HepG2 (cell line): ENCODE measurements around the gene HSPA6. TPM values are rescaled to one million over a fixed set of nuclear protein-coding genes. Genes with fewer than 3 reads are reported as not detected.
"Not testable (repeated sequence)": the region's sequence is repeated elsewhere in the genome, so short reads cannot be mapped to it uniquely, and the experiment has no call there.

Experiments
- ATAC-seq: fragments of 200-7000 bp; cut with Tn5 transposase; 3 replicates; pipeline ENCODE4 v1.9.1; 2020; ENCODE audit warnings: mild to moderate bottlenecking, moderate library complexity
- BruUV-seq: library from RNA; stranded (reverse); fragments of 400-500 nt; replicated peaks from 2 replicates; lab custom pipeline; 2021; lab: Mats Ljungman, UMichigan
- CTCF ChIA-PET: fragments of 300-600 bp; formaldehyde crosslinking; extraction: SDS; loops from one replicate; lab custom pipeline; 2021; ENCODE audit warnings: low total read pairs, inconsistent platforms, low intra/inter-chr PET ratio; lab: Yijun Ruan, JAX
- POLR2A ChIA-PET: fragments of 350-600 bp; sonication (Branson Sonifier 250); formaldehyde crosslinking; loops from one replicate; lab custom pipeline; 2020; ENCODE audit warnings: antibody characterized with exemption, inconsistent platforms; lab: Yijun Ruan, JAX
- DNase-seq: peaks from one replicate; pipeline ENCODE4 v3.0.0-alpha.2; 2015; ENCODE audit warnings: low spot score
- FAIRE-seq: peaks from 3 replicates; lab custom pipeline; 2011; peaks lifted over from hg19 to GRCh38; lab: Jason Lieb, UNC
- H2AFZ ChIP-seq: one replicate; pipeline ENCODE4 v1.6.1; 2011; ENCODE audit warnings: low read length, inconsistent platforms
- H3K27ac ChIP-seq: fragments of 300-600 bp; 3 replicates; pipeline ENCODE4 v1.8.0; 2011; ENCODE audit warnings: mixed run types, mild to moderate bottlenecking, mixed read lengths, low read length, inconsistent platforms; ENCODE audit not compliant: insufficient read depth; ENCODE audit errors: extremely low read length
- H3K27me3 ChIP-seq, 2 experiments: fragments of 200-600 bp in 1 of 2; 2 replicates in 1 of 2; 3 replicates in 1 of 2; pipeline versions ENCODE4 v1.6.0 to v1.8.0; 2011; ENCODE audit warnings: low read length in 2 of 2, mild to moderate bottlenecking in 2 of 2, moderate library complexity in 2 of 2, inconsistent platforms in 1 of 2; ENCODE audit not compliant: insufficient read depth in 2 of 2, control insufficient read depth in 1 of 2
- H3K36me3 ChIP-seq, 2 experiments: fragments of 200-600 bp in 1 of 2; replicated peaks in 1 of 2; 2 replicates in 1 of 2; 3 replicates in 1 of 2; pipeline versions ENCODE4 v1.5.1 to v1.8.0; 2011; ENCODE audit warnings: low read length in 2 of 2, inconsistent platforms in 1 of 2; ENCODE audit not compliant: insufficient read depth in 2 of 2, control insufficient read depth in 1 of 2
- H3K4me1 ChIP-seq: 2 replicates; pipeline ENCODE4 v1.5.1; 2012; ENCODE audit warnings: low read length, inconsistent platforms; ENCODE audit not compliant: insufficient read depth
- H3K4me2 ChIP-seq: 2 replicates; pipeline ENCODE4 v1.6.0; 2011; ENCODE audit warnings: low read depth, low read length, inconsistent platforms
- H3K4me3 ChIP-seq, 3 experiments: fragments of 200-600 bp in 1 of 3; sonication (generic), shearing (Covaris generic) in 1 of 3; replicated peaks in 1 of 3; 2 replicates each; pipeline ENCODE4 v1.5.1; 2011 to 2016; ENCODE audit warnings: low read length in 3 of 3, inconsistent platforms in 2 of 3, low read depth in 2 of 3, mild to moderate bottlenecking in 2 of 3, control low read depth in 1 of 3, mixed read lengths in 1 of 3; ENCODE audit not compliant: insufficient read depth in 1 of 3
- H3K79me2 ChIP-seq: one replicate; pipeline ENCODE4 v1.6.1; 2011; ENCODE audit warnings: low read length, inconsistent platforms; ENCODE audit not compliant: insufficient read depth
- H3K9ac ChIP-seq: 2 replicates; pipeline ENCODE4 v1.6.0; 2011; ENCODE audit warnings: mild to moderate bottlenecking, low read depth, low read length, inconsistent platforms; ENCODE audit not compliant: insufficient read depth
- H3K9me3 ChIP-seq: 2 replicates; pipeline ENCODE4 v1.5.1; 2012; ENCODE audit warnings: mild to moderate bottlenecking, low read length
- H4K20me1 ChIP-seq: 2 replicates; pipeline ENCODE4 v1.6.0; 2011; ENCODE audit warnings: inconsistent platforms, mild to moderate bottlenecking, low read length, moderate library complexity; ENCODE audit not compliant: insufficient read depth
- ADNP ChIP-seq: sonication (generic); formaldehyde crosslinking; IDR thresholded peaks from 2 replicates; pipeline ENCODE4 v1.4.0; 2020; ENCODE audit warnings: missing genetic modification reagents
- CBFB ChIP-seq: sonication (generic); formaldehyde crosslinking; IDR thresholded peaks from 2 replicates; pipeline ENCODE4 v1.4.0; 2020; ENCODE audit warnings: missing genetic modification reagents
- CBX2 ChIP-seq, 2 experiments: fragments of 200-600 bp in 1 of 2; sonication (generic); formaldehyde crosslinking in 1 of 2; IDR thresholded peaks; 2 replicates each; pipeline versions ENCODE4 v1.7.0 to v1.8.1; 2018 to 2022; ENCODE audit warnings: low read depth in 2 of 2, low read length in 1 of 2, mild to moderate bottlenecking in 1 of 2, missing genetic modification reagents in 1 of 2
- CBX5 ChIP-seq: sonication (generic); formaldehyde crosslinking; IDR thresholded peaks from 2 replicates; pipeline ENCODE4 v1.4.0; 2020; ENCODE audit warnings: missing genetic modification reagents, borderline replicate concordance
- GATAD2A ChIP-seq: IDR thresholded peaks from 2 replicates; pipeline ENCODE4 v1.6.1; 2016
- HDAC2 ChIP-seq: sonication (generic); formaldehyde crosslinking; IDR thresholded peaks from 2 replicates; pipeline ENCODE4 v1.4.0; 2020; ENCODE audit warnings: missing genetic modification reagents
- HOXA5 ChIP-seq: sonication (generic); formaldehyde crosslinking; IDR thresholded peaks from 2 replicates; pipeline ENCODE4 v1.4.0; 2020; ENCODE audit warnings: missing genetic modification reagents
- ISX ChIP-seq: sonication (generic); formaldehyde crosslinking; conservative IDR thresholded peaks from 2 replicates; pipeline ENCODE4 v1.5.0; 2020; ENCODE audit warnings: missing genetic modification reagents
- KLF12 ChIP-seq: sonication (generic); formaldehyde crosslinking; IDR thresholded peaks from 2 replicates; pipeline ENCODE4 v1.4.0; 2020; ENCODE audit warnings: missing genetic modification reagents, borderline replicate concordance
- KMT2B ChIP-seq: IDR thresholded peaks from 2 replicates; pipeline ENCODE4 v1.6.1; 2016; ENCODE audit warnings: missing genetic modification reagents, missing compliant biosample characterization
- MAFG ChIP-seq: sonication (generic); formaldehyde crosslinking; IDR thresholded peaks from 2 replicates; pipeline ENCODE4 v1.5.1; 2020; ENCODE audit warnings: mild to moderate bottlenecking, missing genetic modification reagents
- MAFK ChIP-seq, 2 experiments: IDR thresholded peaks in 1 of 2; conservative IDR thresholded peaks in 1 of 2; 2 replicates each; pipeline ENCODE4 v1.6.1; 2011; ENCODE audit warnings: improper control_type of control experiment in 2 of 2, low read length in 2 of 2
- MIXL1 ChIP-seq: IDR thresholded peaks from 2 replicates; pipeline ENCODE4 v1.6.1; 2016
- RCOR2 ChIP-seq: IDR thresholded peaks from 2 replicates; pipeline ENCODE4 v1.6.1; 2016; ENCODE audit warnings: missing biosample characterization, missing genetic modification reagents
- SALL1 ChIP-seq: sonication (generic); formaldehyde crosslinking; IDR thresholded peaks from 2 replicates; pipeline ENCODE4 v1.8.0; 2022; ENCODE audit warnings: mild to moderate bottlenecking, missing genetic modification reagents
- ZBTB7B ChIP-seq: sonication (generic); formaldehyde crosslinking; IDR thresholded peaks from 2 replicates; pipeline ENCODE4 v1.4.0; 2020; ENCODE audit warnings: missing genetic modification reagents
- ZEB1 ChIP-seq: IDR thresholded peaks from 2 replicates; pipeline ENCODE4 v1.6.1; 2012; ENCODE audit warnings: mild to moderate bottlenecking, low read depth, inconsistent platforms; ENCODE audit not compliant: insufficient replicate concordance
- ZFP1 ChIP-seq: IDR thresholded peaks from 2 replicates; pipeline ENCODE4 v1.6.1; 2016
- ZMAT3 ChIP-seq: sonication (generic); formaldehyde crosslinking; conservative IDR thresholded peaks from 2 replicates; pipeline ENCODE4 v1.7.0; 2021; ENCODE audit warnings: missing genetic modification reagents
- ZNF124 ChIP-seq: sonication (generic); formaldehyde crosslinking; IDR thresholded peaks from 2 replicates; pipeline ENCODE4 v1.4.0; 2020; ENCODE audit warnings: missing genetic modification reagents
- ZNF205 ChIP-seq: IDR thresholded peaks from 2 replicates; pipeline ENCODE4 v1.6.1; 2018; ENCODE audit warnings: missing biosample characterization, missing genetic modification reagents
- ZSCAN20 ChIP-seq: sonication (generic); formaldehyde crosslinking; IDR thresholded peaks from 2 replicates; pipeline ENCODE4 v1.4.0; 2020; ENCODE audit warnings: missing genetic modification reagents, mild to moderate bottlenecking, borderline replicate concordance
- WGBS: methylation state at CpG from one replicate; pipeline ENCODE4 v1.1.6; 2017; ENCODE audit warnings: low lambda C conversion rate; 5-methylcytosine and 5-hydroxymethylcytosine counted together
- in situ Hi-C: cut with HindIII; loops from 2 replicates; pipeline ENCODE4 v1.10.0; 2017; ENCODE audit warnings: low pct_unique_long_range_greater_than_20kb; ENCODE audit not compliant: extremely low pct_ligation_motif_present
- intact Hi-C: fragments of 100-400 bp; cut with micrococcal nuclease; formaldehyde crosslinking; loops from one replicate; pipeline ENCODE4 v1.10.0; 2022; ENCODE audit not compliant: unreplicated experiment
- polyA plus RNA-seq, 8 experiments: library from polyadenylated mRNA; depleted of rRNA in 3 of 8; stranded (reverse) in 7 of 8; unstranded in 1 of 8; fragments of >200 nt; fragmentation: Illumina TruSeq in 4 of 8; extraction: Trizol in 4 of 8; gene quantifications; 2 replicates each; pipeline versions ENCODE4 v1.2.1 to v1.2.3, GENCODE V29; 2011 to 2016; ENCODE audit warnings: low read depth in 4 of 8, missing spikeins in 1 of 8, mixed read lengths in 1 of 8; ENCODE audit not compliant: insufficient read depth in 1 of 8
- total RNA-seq, 5 experiments: library from RNA; depleted of rRNA; stranded (reverse); fragments of >200 nt; fragmentation: Illumina TruSeq; extraction: Trizol; gene quantifications; 2 replicates each; pipeline ENCODE4 v1.2.3, GENCODE V29; 2016; ENCODE audit warnings: low read depth in 1 of 5
- TF ChIP-seq, protein P1 (sequence below): IDR thresholded peaks from 2 replicates; pipeline ENCODE4 v1.6.1; 2016; ENCODE audit warnings: missing compliant biosample characterization, missing genetic modification reagents, borderline replicate concordance
- TF ChIP-seq, protein P2 (sequence below): sonication (generic); formaldehyde crosslinking; IDR thresholded peaks from 2 replicates; pipeline ENCODE4 v1.4.0; 2020; ENCODE audit warnings: missing genetic modification reagents, mild to moderate bottlenecking, borderline replicate concordance

Gene HSPA6
- total and polyA plus RNA-seq, 2 of the 13 experiments (the other 11 are each of a cell fraction or from before 2014, with no cell fraction given) = 0.07 TPM; not detected in 1

GRCh38 chr1:161539731-161540569, 15.6 kb downstream of the HSPA6 start:
- H3K9me3 ChIP-seq; CTCF ChIA-PET; TF ChIP-seq CBX2 (IDR thresholded peaks at IDR 0.05; ENCODE audit: low read depth, low read length): not testable (repeated sequence)
- TF ChIP-seq ZEB1 (peak; percentile 39), ZSCAN20 (CRISPR knock-in tag) (0 out of 2 replicates have a peak, but pooled peaks have one; percentile 39), MAFG (CRISPR knock-in tag) (0 out of 2 replicates have a peak, but pooled peaks have one; percentile 10), ZMAT3 (CRISPR knock-in tag) (peak; percentile 52; the same call in 1 of the 2 replicates), RCOR2 (peak; percentile 40; the same call in 1 of the 2 replicates), ADNP (CRISPR knock-in tag) (peak; percentile 87; the same call in 1 of the 2 replicates), ISX (0 out of 2 replicates have a peak, but pooled peaks have one; percentile 40), KMT2B (CRISPR knock-in tag) (peak; percentile 68; the same call in 1 of the 2 replicates), HDAC2 (CRISPR knock-in tag) (peak; percentile 62), HOXA5 (CRISPR knock-in tag) (peak; percentile 52; the same call in 1 of the 2 replicates), GATAD2A (CRISPR knock-in tag) (peak; percentile 62), KLF12 (CRISPR knock-in tag) (peak; percentile 79; the same call in 1 of the 2 replicates), MAFK (conservative IDR thresholded peaks at IDR 0.05 in 1 of 2, IDR thresholded peaks at IDR 0.05 in 1 of 2; ENCODE audit: low read length in 2 of 2) (peak; percentile 94 to 96), CBX2 (CRISPR knock-in tag; IDR thresholded peaks at IDR 0.05; ENCODE audit: low read depth) (0 out of 2 replicates have a peak, but pooled peaks have one; percentile 49), ZBTB7B (CRISPR knock-in tag) (peak; percentile 48; the same call in 1 of the 2 replicates), CBX5 (CRISPR knock-in tag) (peak; percentile 61; the same call in 1 of the 2 replicates), MIXL1 (CRISPR knock-in tag) (0 out of 2 replicates have a peak, but pooled peaks have one; percentile 29), SALL1 (peak; percentile 66), ZNF205 (CRISPR knock-in tag) (peak; percentile 82), ZFP1 (0 out of 2 replicates have a peak, but pooled peaks have one; percentile 49), ZNF124 (0 out of 2 replicates have a peak, but pooled peaks have one; percentile 40), CBFB (peak; percentile 55; the same call in 1 of the 2 replicates)
- TF ChIP-seq, protein P1, sequence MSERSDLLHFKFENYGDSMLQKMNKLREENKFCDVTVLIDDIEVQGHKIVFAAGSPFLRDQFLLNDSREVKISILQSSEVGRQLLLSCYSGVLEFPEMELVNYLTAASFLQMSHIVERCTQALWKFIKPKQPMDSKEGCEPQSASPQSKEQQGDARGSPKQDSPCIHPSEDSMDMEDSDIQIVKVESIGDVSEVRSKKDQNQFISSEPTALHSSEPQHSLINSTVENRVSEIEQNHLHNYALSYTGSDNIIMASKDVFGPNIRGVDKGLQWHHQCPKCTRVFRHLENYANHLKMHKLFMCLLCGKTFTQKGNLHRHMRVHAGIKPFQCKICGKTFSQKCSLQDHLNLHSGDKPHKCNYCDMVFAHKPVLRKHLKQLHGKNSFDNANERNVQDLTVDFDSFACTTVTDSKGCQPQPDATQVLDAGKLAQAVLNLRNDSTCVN (CRISPR knock-in tag) = peak; percentile 43; the same call in 1 of the 2 replicates
- TF ChIP-seq, protein P2, sequence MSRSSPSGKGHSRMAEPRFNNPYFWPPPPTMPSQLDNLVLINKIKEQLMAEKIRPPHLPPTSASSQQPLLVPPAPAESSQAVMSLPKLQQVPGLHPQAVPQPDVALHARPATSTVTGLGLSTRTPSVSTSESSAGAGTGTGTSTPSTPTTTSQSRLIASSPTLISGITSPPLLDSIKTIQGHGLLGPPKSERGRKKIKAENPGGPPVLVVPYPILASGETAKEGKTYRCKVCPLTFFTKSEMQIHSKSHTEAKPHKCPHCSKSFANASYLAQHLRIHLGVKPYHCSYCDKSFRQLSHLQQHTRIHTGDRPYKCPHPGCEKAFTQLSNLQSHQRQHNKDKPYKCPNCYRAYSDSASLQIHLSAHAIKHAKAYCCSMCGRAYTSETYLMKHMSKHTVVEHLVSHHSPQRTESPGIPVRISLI (CRISPR knock-in tag) = peak; percentile 84; the same call in 1 of the 2 replicates

More at GRCh38 chr1:161539731-161540569, 15.6 kb downstream of the HSPA6 start:
- H3K9ac ChIP-seq, H2AFZ ChIP-seq, H3K27ac ChIP-seq, H3K79me2 ChIP-seq, H3K36me3 ChIP-seq, H3K27me3 ChIP-seq, intact Hi-C loops, POLR2A ChIA-PET, H4K20me1 ChIP-seq, H3K4me1 ChIP-seq, FAIRE-seq, in situ Hi-C loops, BruUV-seq: not testable (repeated sequence)
- ATAC-seq (peak; percentile 85), DNase-seq (peak; percentile 57)
- Histone ChIP-seq H3K4me2 (peak overlapping the region; percentile 71), H3K4me3 (peak overlapping the region; percentile 46 to 66 (median 58))
- WGBS = 5% methylated on average over 37 of the region's 41 CpGs
